Neural cell (in vitro differentiated cells): ENCODE measurements around the gene VPS26B.

Experiments
- CTCF ChIP-seq: fragments of 450-650 bp; IDR thresholded peaks from 2 replicates; pipeline ENCODE4 v1.5.1; 2014; ENCODE audit warnings: antibody characterized with exemption, mild to moderate bottlenecking, moderate library complexity; ENCODE audit not compliant: poor library complexity, severe bottlenecking
- EP300 ChIP-seq: fragments of 450-650 bp; conservative IDR thresholded peaks from 2 replicates; pipeline ENCODE4 v1.6.1; 2014; ENCODE audit warnings: antibody characterized with exemption, mild to moderate bottlenecking, moderate library complexity; ENCODE audit not compliant: poor library complexity, severe bottlenecking
- EZH2 ChIP-seq: fragments of 200-600, 300-800 bp; shearing (Covaris generic), sonication (generic); IDR thresholded peaks from 2 replicates; pipeline ENCODE4 v1.6.1; 2014; ENCODE audit warnings: antibody characterized with exemption, low read length, borderline replicate concordance, mild to moderate bottlenecking; ENCODE audit not compliant: insufficient read depth, poor library complexity, severe bottlenecking
- MXI1 ChIP-seq: fragments of 450-650 bp; conservative IDR thresholded peaks from 2 replicates; pipeline ENCODE4 v1.6.1; 2014; ENCODE audit warnings: antibody characterized with exemption, mild to moderate bottlenecking; ENCODE audit not compliant: poor library complexity, severe bottlenecking
- POLR2AphosphoS5 ChIP-seq: IDR thresholded peaks from 2 replicates; pipeline ENCODE4 v1.6.1; 2012
- RAD21 ChIP-seq: fragments of 450-650 bp; conservative IDR thresholded peaks from 2 replicates; pipeline ENCODE4 v1.6.1; 2014; ENCODE audit warnings: antibody characterized with exemption, mild to moderate bottlenecking, moderate library complexity
- REST ChIP-seq: IDR thresholded peaks from 2 replicates; pipeline ENCODE4 v1.6.1; 2012; ENCODE audit warnings: borderline replicate concordance
- SMC3 ChIP-seq: fragments of 450-650 bp; conservative IDR thresholded peaks from 2 replicates; pipeline ENCODE4 v1.6.1; 2014; ENCODE audit warnings: antibody characterized with exemption, mild to moderate bottlenecking, moderate library complexity; ENCODE audit not compliant: poor library complexity
- TAF1 ChIP-seq: IDR thresholded peaks from 2 replicates; pipeline ENCODE4 v1.6.1; 2012; ENCODE audit warnings: low read depth

- TF ChIP-seq REST, result no peak
- TF ChIP-seq CTCF, result no peak
- TF ChIP-seq POLR2AphosphoS5, result no peak
- TF ChIP-seq RAD21, result no peak
- TF ChIP-seq EP300, result no peak
- TF ChIP-seq TAF1, result no peak
- TF ChIP-seq SMC3, result no peak
- no peak for TF ChIP-seq MXI1
- no peak for TF ChIP-seq EZH2
Measured at GRCh38 chr11:134254433-134255183, 30.1 kb downstream of the VPS26B start.
